Peyer's patch (tissue), 4 donors: Measurements from ENCODE around the gene ACCS. TPM values are rescaled to one million over a fixed set of nuclear protein-coding genes. Genes with fewer than 3 reads are reported as not detected.

ENCODE experiments used
- DNase-seq, 3 donors: peaks; one replicate each; pipeline ENCODE4 v3.0.0-alpha.2; 2017 to 2019
- H3K27ac ChIP-seq, 4 donors: fragments of 200-600 bp; sonication (generic); one replicate each; pipeline ENCODE4 v1.5.1; 2016 to 2019
- H3K27me3 ChIP-seq, 2 donors: fragments of 200-600 bp; sonication (generic); one replicate each; pipeline ENCODE4 v1.5.1; 2019
- H3K36me3 ChIP-seq, 3 donors: fragments of 200-600 bp; sonication (generic); one replicate each; pipeline ENCODE4 v1.5.1; 2016 to 2019
- H3K4me1 ChIP-seq, 4 donors: fragments of 200-600 bp; sonication (generic); one replicate each; pipeline ENCODE4 v1.5.1; 2016 to 2019
- H3K4me3 ChIP-seq, 4 donors: fragments of 200-600 bp; sonication (generic); 1 replicate in 3 of 4; 2 replicates in 1 of 4; pipeline ENCODE4 v1.5.1; 2016 to 2019; ENCODE audit warnings: mild to moderate bottlenecking in 1 of 4
- H3K9me3 ChIP-seq, 4 donors: fragments of 200-600 bp; sonication (generic); one replicate each; pipeline ENCODE4 v1.5.1; 2016 to 2019; ENCODE audit warnings: mild to moderate bottlenecking in 1 of 4
- CTCF ChIP-seq, 6 experiments: fragments of 450-650 bp in 4 of 6; fragments of 200-600 bp in 2 of 6; sonication (generic) in 1 of 6; IDR thresholded peaks; one replicate each; pipeline ENCODE4 v1.5.1; 2017 to 2019; ENCODE audit warnings: antibody characterized with exemption in 6 of 6, mild to moderate bottlenecking in 3 of 6, moderate library complexity in 1 of 6
- POLR2A ChIP-seq, 2 donors: fragments of 450-650 bp; IDR thresholded peaks; one replicate each; pipeline ENCODE4 v1.5.1; 2017; ENCODE audit warnings: antibody characterized with exemption in 2 of 2, mild to moderate bottlenecking in 2 of 2, moderate library complexity in 2 of 2
- total RNA-seq, 4 donors: library from RNA; depleted of rRNA; stranded (reverse); fragments of >200 nt; gene quantifications; one replicate each; pipeline ENCODE4 v1.1.0, GENCODE V29; 2016

The ACCS gene
- total RNA-seq, 4 donors from 2014 or later, result 31.5 to 70.7 (median 46.3) TPM

GRCh38 chr11:44024977-44025376 lies 41.1 kb upstream of the ACCS start:
- H3K9me3 ChIP-seq, result peaks cover 0 to 2% (median 0%) of the 10 kb centered on the region in 4 donors
- TF ChIP-seq POLR2A (IDR thresholded peaks at IDR 0.05) (no peak), CTCF (IDR thresholded peaks at IDR 0.05) (no peak)
- no peaks in the 10 kb centered on the region for H3K4me1 ChIP-seq
- H3K27ac ChIP-seq, result no peak overlapping the region
- H3K36me3 ChIP-seq, result no peaks in the 10 kb centered on the region
- H3K4me3 ChIP-seq, result no peak overlapping the region
- H3K27me3 ChIP-seq, result no peaks in the 10 kb centered on the region
- DNase-seq, result no peak

GRCh38 chr11:44025727-44026126 lies 40.3 kb upstream of the ACCS start:
- TF ChIP-seq POLR2A (IDR thresholded peaks at IDR 0.05) (no peak), CTCF (IDR thresholded peaks at IDR 0.05) (no peak)
- DNase-seq, result no peak
- Histone ChIP-seq H3K27me3 (no peaks in the 10 kb centered on the region), H3K9me3 (peaks cover 0 to 2% (median 0%) of the 10 kb centered on the region in 4 donors), H3K36me3 (no peaks in the 10 kb centered on the region), H3K4me1 (no peaks in the 10 kb centered on the region), H3K27ac (no peak overlapping the region), H3K4me3 (no peak overlapping the region)

- H3K36me3 ChIP-seq, result no peaks in the 10 kb centered on the region
- no peak overlapping the region for H3K4me3 ChIP-seq
- no peak for DNase-seq
- no peaks in the 10 kb centered on the region for H3K27me3 ChIP-seq
- no peaks in the 10 kb centered on the region for H3K9me3 ChIP-seq
- no peak overlapping the region for H3K27ac ChIP-seq
- no peaks in the 10 kb centered on the region for H3K4me1 ChIP-seq
- TF ChIP-seq POLR2A (IDR thresholded peaks at IDR 0.05) (no peak), CTCF (IDR thresholded peaks at IDR 0.05) (no peak)
These were observed 37.7 kb upstream of the ACCS start for GRCh38 chr11:44028401-44028800.

GRCh38 chr11:44028816-44029506 lies 37.1 kb upstream of the ACCS start:
- H3K27me3 ChIP-seq, result no peaks in the 10 kb centered on the region
- H3K36me3 ChIP-seq, result no peaks in the 10 kb centered on the region
- TF ChIP-seq CTCF (IDR thresholded peaks at IDR 0.05) (no peak), POLR2A (IDR thresholded peaks at IDR 0.05) (no peak)
- no peaks in the 10 kb centered on the region for H3K4me1 ChIP-seq
- no peak overlapping the region for H3K27ac ChIP-seq
- H3K9me3 ChIP-seq, result no peaks in the 10 kb centered on the region
- no peak overlapping the region for H3K4me3 ChIP-seq
- no peak for DNase-seq

GRCh38 chr11:44029507-44029845 lies 36.6 kb upstream of the ACCS start:
- Histone ChIP-seq H3K9me3 (no peaks in the 10 kb centered on the region), H3K27me3 (no peaks in the 10 kb centered on the region), H3K4me3 (no peak overlapping the region), H3K4me1 (no peaks in the 10 kb centered on the region), H3K27ac (no peak overlapping the region), H3K36me3 (no peaks in the 10 kb centered on the region)
- DNase-seq, result no peak
- TF ChIP-seq CTCF (IDR thresholded peaks at IDR 0.05) (no peak), POLR2A (IDR thresholded peaks at IDR 0.05) (no peak)
